ENCODE measurements around the gene SHF. TPM values are rescaled to one million over a fixed set of nuclear protein-coding genes. Genes with fewer than 3 reads are reported as not detected.

Gene SHF
- total and polyA plus RNA-seq, 2 experiments from 2014 or later: 0.32 to 0.93 TPM

- Histone ChIP-seq H3K9me3 (ENCODE audit: low read depth) (no peaks in the 10 kb centered on the region), H3K79me2 (ENCODE audit: insufficient read depth) (no peaks in the 10 kb centered on the region), H3K4me2 (ENCODE audit: unreplicated experiment) (peak overlapping the region; percentile 90), H2AFZ (peak overlapping the region; percentile 99), H3K36me3 (ENCODE audit: low read depth) (no peaks in the 10 kb centered on the region), H4K20me1 (ENCODE audit: insufficient read depth) (no peaks in the 10 kb centered on the region), H3K9me2 (ENCODE audit: insufficient read depth) (no peaks in the 10 kb centered on the region), H3K27me3 (replicated peaks; ENCODE audit: insufficient read depth) (no peaks in the 10 kb centered on the region), H3K4me3 (peak overlapping the region; percentile 93), H3F3A (ENCODE audit: insufficient read depth) (peaks cover 20% of the 10 kb centered on the region), H3K4me1 (ENCODE audit: insufficient read depth) (no peaks in the 10 kb centered on the region), H3K27ac (peak overlapping the region; percentile 97), H3K9ac (peak overlapping the region; percentile 91)
- peak; percentile 98 for DNase-seq
- 1% methylated on average over 31 to 40 of the region's 42 CpGs for WGBS, 2 experiments (ENCODE audit: low coverage in 1 of 2, low lambda C conversion rate in 2 of 2, missing lambda C conversion rate in 2 of 2)
- TF ChIP-seq EZH2 (IDR thresholded peaks at IDR 0.05; ENCODE audit: insufficient read depth, poor library complexity, severe bottlenecking) (no peak), EZH2phosphoT487 (IDR thresholded peaks at IDR 0.05; ENCODE audit: insufficient read depth, low read depth) (no peak)
- in situ Hi-C loops (cut with MboI): loop anchor here (25.0 kb wide), 1 partner anchor 414 kb away; no protein-coding TSS in a partner anchor
Measured at GRCh38 chr15:45198337-45199135, 10.8 kb upstream of the SHF start.

- Histone ChIP-seq H3F3A (ENCODE audit: insufficient read depth) (peaks cover 20% of the 10 kb centered on the region), H3K79me2 (ENCODE audit: insufficient read depth) (no peaks in the 10 kb centered on the region), H3K9ac (no peak overlapping the region), H3K4me3 (peak overlapping the region; percentile 58), H3K27ac (no peak overlapping the region), H3K9me3 (ENCODE audit: low read depth) (no peaks in the 10 kb centered on the region), H4K20me1 (ENCODE audit: insufficient read depth) (no peaks in the 10 kb centered on the region), H3K4me2 (ENCODE audit: unreplicated experiment) (peak overlapping the region; percentile 71), H3K4me1 (ENCODE audit: insufficient read depth) (no peaks in the 10 kb centered on the region), H3K36me3 (ENCODE audit: low read depth) (no peaks in the 10 kb centered on the region), H2AFZ (peak overlapping the region; percentile 37; the same call in 1 of the 2 replicates), H3K27me3 (replicated peaks; ENCODE audit: insufficient read depth) (no peaks in the 10 kb centered on the region), H3K9me2 (ENCODE audit: insufficient read depth) (no peaks in the 10 kb centered on the region)
- no peak for DNase-seq
- in situ Hi-C loops (cut with MboI): loop anchor here (25.0 kb wide), 1 partner anchor 415 kb away; no protein-coding TSS in a partner anchor
- TF ChIP-seq EZH2phosphoT487 (IDR thresholded peaks at IDR 0.05; ENCODE audit: insufficient read depth, low read depth): no peak
- no peak for TF ChIP-seq EZH2 (IDR thresholded peaks at IDR 0.05; ENCODE audit: insufficient read depth, poor library complexity, severe bottlenecking)
- WGBS, 2 experiments (ENCODE audit: low coverage in 1 of 2, low lambda C conversion rate in 2 of 2, missing lambda C conversion rate in 2 of 2): 68 to 71% methylated on average over 3 of the region's 3 CpGs
Measured at GRCh38 chr15:45197512-45197911, 9.7 kb upstream of the SHF start.

GRCh38 chr15:45187578-45187893 lies 230 bp downstream of the SHF start:
- in situ Hi-C loops (cut with MboI): loop anchor here (25.0 kb wide), 1 partner anchor 425 kb away; no protein-coding TSS in a partner anchor
- H3K9me2 ChIP-seq (ENCODE audit: insufficient read depth): no peaks in the 10 kb centered on the region
- 2% methylated on average over 9 of the region's 43 CpGs; no CpG with 5 or more reads in 1 of the 2 experiments for WGBS, 2 experiments (ENCODE audit: low coverage in 1 of 2, low lambda C conversion rate in 2 of 2, missing lambda C conversion rate in 2 of 2)

GRCh38 chr15:45186771-45187577 lies 792 bp downstream of the SHF start:
- H3K27me3 ChIP-seq (replicated peaks; ENCODE audit: insufficient read depth): peaks cover 11% of the 10 kb centered on the region
- H3K4me3 ChIP-seq: peak overlapping the region; percentile 76
- H3F3A ChIP-seq (ENCODE audit: insufficient read depth): peaks cover 5% of the 10 kb centered on the region; the same call in 1 of the 2 replicates
- no peaks in the 10 kb centered on the region; the same call in none of the 2 replicates for H3K4me1 ChIP-seq (ENCODE audit: insufficient read depth)
- H3K27ac ChIP-seq: no peak overlapping the region
- no peaks in the 10 kb centered on the region for H3K79me2 ChIP-seq (ENCODE audit: insufficient read depth)
- H3K36me3 ChIP-seq (ENCODE audit: low read depth): no peaks in the 10 kb centered on the region
- no peaks in the 10 kb centered on the region for H3K9me2 ChIP-seq (ENCODE audit: insufficient read depth)
- no peaks in the 10 kb centered on the region for H4K20me1 ChIP-seq (ENCODE audit: insufficient read depth)
- 12% methylated on average over 16 to 33 of the region's 42 CpGs for WGBS, 2 experiments (ENCODE audit: low coverage in 1 of 2, low lambda C conversion rate in 2 of 2, missing lambda C conversion rate in 2 of 2)
- in situ Hi-C loops (cut with MboI): loop anchor here (25.0 kb wide), 1 partner anchor 425 kb away; no protein-coding TSS in a partner anchor
- no peak overlapping the region for H3K9ac ChIP-seq
- no peaks in the 10 kb centered on the region for H3K9me3 ChIP-seq (ENCODE audit: low read depth)
- DNase-seq: no peak
- TF ChIP-seq EZH2phosphoT487 (IDR thresholded peaks at IDR 0.05; ENCODE audit: insufficient read depth, low read depth) (no peak), EZH2 (IDR thresholded peaks at IDR 0.05; ENCODE audit: insufficient read depth, poor library complexity, severe bottlenecking) (no peak)
- H3K4me2 ChIP-seq (ENCODE audit: unreplicated experiment): peak overlapping the region; percentile 49
- peak overlapping the region; percentile 65 for H2AFZ ChIP-seq

More at GRCh38 chr15:45187578-45187893, 230 bp downstream of the SHF start:
- Histone ChIP-seq H3K27me3 (replicated peaks; ENCODE audit: insufficient read depth) (peaks cover 11% of the 10 kb centered on the region), H2AFZ (peak overlapping the region; percentile 65), H3K36me3 (ENCODE audit: low read depth) (no peaks in the 10 kb centered on the region), H3K9me3 (ENCODE audit: low read depth) (no peaks in the 10 kb centered on the region), H3K4me3 (peak overlapping the region; percentile 76), H3K27ac (no peak overlapping the region), H4K20me1 (ENCODE audit: insufficient read depth) (no peaks in the 10 kb centered on the region), H3K9ac (no peak overlapping the region), H3K79me2 (ENCODE audit: insufficient read depth) (no peaks in the 10 kb centered on the region), H3F3A (ENCODE audit: insufficient read depth) (peaks cover 5% of the 10 kb centered on the region; the same call in 1 of the 2 replicates), H3K4me1 (ENCODE audit: insufficient read depth) (no peaks in the 10 kb centered on the region; the same call in none of the 2 replicates), H3K4me2 (ENCODE audit: unreplicated experiment) (peak overlapping the region; percentile 49)
- no peak for DNase-seq
- TF ChIP-seq EZH2phosphoT487 (IDR thresholded peaks at IDR 0.05; ENCODE audit: insufficient read depth, low read depth) (no peak), EZH2 (IDR thresholded peaks at IDR 0.05; ENCODE audit: insufficient read depth, poor library complexity, severe bottlenecking) (no peak)
